Endothelial cell of umbilical vein (primary cell): Measurements from ENCODE around the gene ARPC5.

Experiments used
- CTCF ChIP-seq, 2 donors: IDR thresholded peaks; 1 replicate in 1 of 2; 2 replicates in 1 of 2; pipeline ENCODE4 v1.5.1; 2011; ENCODE audit warnings: low read length in 2 of 2, mild to moderate bottlenecking in 2 of 2, moderate library complexity in 2 of 2, control low read depth in 1 of 2, inconsistent platforms in 1 of 2, low read depth in 1 of 2; ENCODE audit not compliant: insufficient read depth in 1 of 2; ENCODE audit errors: extremely low read depth in 1 of 2
- FOS ChIP-seq: IDR thresholded peaks from 2 replicates; pipeline ENCODE4 v1.6.1; 2011; ENCODE audit warnings: mild to moderate bottlenecking, low read length, moderate library complexity, borderline replicate concordance; ENCODE audit not compliant: insufficient read depth
- MYC ChIP-seq: IDR thresholded peaks from one replicate; pipeline ENCODE4 v1.6.1; 2011; ENCODE audit warnings: mild to moderate bottlenecking, low read depth, low read length
- POLR2A ChIP-seq: IDR thresholded peaks from 2 replicates; pipeline ENCODE4 v1.6.1; 2012; ENCODE audit warnings: low read depth, mild to moderate bottlenecking, control low read depth, low read length

- TF ChIP-seq MYC = no peak
- TF ChIP-seq CTCF (IDR thresholded peaks at IDR 0.05; ENCODE audit: extremely low read depth in 1 of 2, insufficient read depth in 1 of 2, low read depth in 1 of 2, low read length in 2 of 2) = no peak
- no peak for TF ChIP-seq FOS
- no peak for TF ChIP-seq POLR2A
These were observed 42.2 kb downstream of the ARPC5 start for GRCh38 chr1:183593356-183593755.
